Ovary (tissue), 3 donors: ENCODE measurements around the gene TBX2.

Experiments used
- EP300 ChIP-seq: sonication (generic); formaldehyde crosslinking; IDR thresholded peaks from one replicate; pipeline ENCODE4 v1.6.1; 2017; ENCODE audit warnings: antibody characterized with exemption
- POLR2A ChIP-seq: fragments of 450-650 bp; IDR thresholded peaks from one replicate; pipeline ENCODE4 v1.6.1; 2017; ENCODE audit warnings: antibody characterized with exemption, mild to moderate bottlenecking, moderate library complexity
- TF ChIP-seq, protein P1 (sequence below), 3 donors: fragments of 450-650 bp in 2 of 3; fragments of 200-600 bp in 1 of 3; IDR thresholded peaks; one replicate each; pipeline versions ENCODE4 v1.5.1 to v1.8.0; 2016 to 2022; ENCODE audit warnings: antibody characterized with exemption in 3 of 3, mild to moderate bottlenecking in 1 of 3
- donor health status: DM: no; HTN: no; CAD: no.

DNA sequence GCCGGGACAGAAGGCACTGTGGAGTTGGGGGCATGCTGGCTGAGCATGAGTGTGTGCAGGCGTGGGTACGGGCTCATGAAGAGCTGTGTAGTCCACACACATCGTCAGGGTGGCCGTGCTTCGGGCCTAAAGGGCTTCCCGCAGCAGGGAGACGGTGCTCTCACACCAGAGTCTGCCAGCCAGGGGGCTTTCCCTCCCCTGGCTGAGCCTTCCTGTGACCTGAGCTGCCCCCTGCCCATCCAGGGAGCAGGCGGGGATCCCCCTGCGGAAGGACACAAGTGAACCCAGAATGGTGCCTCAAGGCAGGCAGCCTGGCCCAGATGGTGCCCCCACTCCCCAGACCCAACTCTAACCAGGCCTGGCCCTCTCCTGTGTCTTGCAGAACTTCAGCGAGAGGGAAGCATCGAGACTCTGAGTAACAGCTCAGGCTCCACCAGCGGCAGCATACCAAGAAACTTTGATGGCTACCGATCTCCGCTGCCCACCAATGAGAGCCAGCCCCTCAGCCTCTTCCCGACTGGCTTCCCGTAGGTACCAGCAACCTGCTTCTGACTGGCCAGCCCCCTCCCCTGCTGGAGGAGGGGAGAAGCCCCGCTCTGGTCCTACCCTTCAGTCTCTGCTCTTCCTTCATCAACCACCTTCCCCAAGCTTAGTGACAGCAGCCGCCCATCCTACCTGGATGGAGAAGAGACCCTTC, 7.9 kb upstream of the TBX2 start:
- no peak for TF ChIP-seq POLR2A
- TF ChIP-seq, protein P1, sequence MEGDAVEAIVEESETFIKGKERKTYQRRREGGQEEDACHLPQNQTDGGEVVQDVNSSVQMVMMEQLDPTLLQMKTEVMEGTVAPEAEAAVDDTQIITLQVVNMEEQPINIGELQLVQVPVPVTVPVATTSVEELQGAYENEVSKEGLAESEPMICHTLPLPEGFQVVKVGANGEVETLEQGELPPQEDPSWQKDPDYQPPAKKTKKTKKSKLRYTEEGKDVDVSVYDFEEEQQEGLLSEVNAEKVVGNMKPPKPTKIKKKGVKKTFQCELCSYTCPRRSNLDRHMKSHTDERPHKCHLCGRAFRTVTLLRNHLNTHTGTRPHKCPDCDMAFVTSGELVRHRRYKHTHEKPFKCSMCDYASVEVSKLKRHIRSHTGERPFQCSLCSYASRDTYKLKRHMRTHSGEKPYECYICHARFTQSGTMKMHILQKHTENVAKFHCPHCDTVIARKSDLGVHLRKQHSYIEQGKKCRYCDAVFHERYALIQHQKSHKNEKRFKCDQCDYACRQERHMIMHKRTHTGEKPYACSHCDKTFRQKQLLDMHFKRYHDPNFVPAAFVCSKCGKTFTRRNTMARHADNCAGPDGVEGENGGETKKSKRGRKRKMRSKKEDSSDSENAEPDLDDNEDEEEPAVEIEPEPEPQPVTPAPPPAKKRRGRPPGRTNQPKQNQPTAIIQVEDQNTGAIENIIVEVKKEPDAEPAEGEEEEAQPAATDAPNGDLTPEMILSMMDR (IDR thresholded peaks at IDR 0.05), result no peak
- no peak for TF ChIP-seq EP300
